ENCODE data around the gene ZNF500.

The ZNF500 gene

GRCh38 chr16:4780235-4780634, 13.3 kb upstream of the ZNF500 start:
- Histone ChIP-seq H3K4me1 (ENCODE audit: low read length) (no peaks in the 10 kb centered on the region), H4K20me1 (ENCODE audit: insufficient read depth, low read length) (no peaks in the 10 kb centered on the region), H3K27ac (ENCODE audit: low read length) (no peak overlapping the region), H3K4me3 (ENCODE audit: low read length) (no peak overlapping the region), H3K36me3 (replicated peaks; ENCODE audit: insufficient read depth, low read length) (no peaks in the 10 kb centered on the region), H2AFZ (ENCODE audit: low read length) (no peak overlapping the region), H3K9me3 (replicated peaks; ENCODE audit: insufficient read depth, low read length) (no peaks in the 10 kb centered on the region), H3K9me2 (replicated peaks; ENCODE audit: insufficient read depth, low read length) (no peaks in the 10 kb centered on the region), H3K9ac (ENCODE audit: low read length) (no peak overlapping the region), H3K4me2 (ENCODE audit: low read depth, low read length) (no peak overlapping the region), H3F3A (ENCODE audit: insufficient read depth, low read length) (no peaks in the 10 kb centered on the region), H3K27me3 (replicated peaks; ENCODE audit: insufficient read depth, low read length) (0 out of 2 replicates have a peak, but pooled peaks cover 1% of the 10 kb centered on the region), H3K79me2 (ENCODE audit: low read length) (no peaks in the 10 kb centered on the region)
- no peak for DNase-seq
- TF ChIP-seq EZH2phosphoT487 (IDR thresholded peaks at IDR 0.05; ENCODE audit: low read length) (no peak), EZH2 (optimal IDR thresholded peaks at IDR 0.05; ENCODE audit: low read depth, low read length) (no peak), CTCF (IDR thresholded peaks at IDR 0.05; ENCODE audit: low read length) (no peak)

DNA sequence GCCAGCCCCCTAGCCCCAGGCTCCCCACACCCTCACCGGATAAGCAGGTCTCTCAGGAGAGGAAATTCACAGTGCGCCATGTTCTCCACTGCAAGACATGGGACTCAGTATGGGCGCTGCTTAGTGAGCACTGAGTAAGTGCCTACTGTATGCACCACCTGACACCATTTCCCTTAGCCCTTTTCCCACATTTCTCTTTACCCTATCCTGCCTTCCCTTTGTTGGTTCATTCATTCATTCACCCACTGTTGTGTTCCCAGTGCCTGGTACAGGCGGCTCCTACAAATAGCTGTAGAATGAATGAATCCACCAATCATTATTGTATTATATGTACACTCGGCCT, 11.1 kb upstream of the ZNF500 start:
- Histone ChIP-seq H4K20me1 (ENCODE audit: insufficient read depth, low read length) (no peaks in the 10 kb centered on the region), H3K4me1 (ENCODE audit: low read length) (no peaks in the 10 kb centered on the region)
- TF ChIP-seq CTCF (IDR thresholded peaks at IDR 0.05; ENCODE audit: low read length) (no peak), EZH2 (optimal IDR thresholded peaks at IDR 0.05; ENCODE audit: low read depth, low read length) (no peak), EZH2phosphoT487 (IDR thresholded peaks at IDR 0.05; ENCODE audit: low read length) (no peak)

GRCh38 chr16:4777339-4778049, 10.5 kb upstream of the ZNF500 start:
- Histone ChIP-seq H2AFZ (ENCODE audit: low read length) (no peak overlapping the region), H3K36me3 (replicated peaks; ENCODE audit: insufficient read depth, low read length) (no peaks in the 10 kb centered on the region), H3K4me3 (ENCODE audit: low read length) (no peak overlapping the region), H3K9me2 (replicated peaks; ENCODE audit: insufficient read depth, low read length) (no peaks in the 10 kb centered on the region), H3K4me1 (ENCODE audit: low read length) (no peaks in the 10 kb centered on the region), H3K9ac (ENCODE audit: low read length) (no peak overlapping the region), H3K27me3 (replicated peaks; ENCODE audit: insufficient read depth, low read length) (0 out of 2 replicates have a peak, but pooled peaks cover 5% of the 10 kb centered on the region), H3K27ac (ENCODE audit: low read length) (no peak overlapping the region), H3K4me2 (ENCODE audit: low read depth, low read length) (no peak overlapping the region), H4K20me1 (ENCODE audit: insufficient read depth, low read length) (no peaks in the 10 kb centered on the region), H3K79me2 (ENCODE audit: low read length) (no peaks in the 10 kb centered on the region), H3F3A (ENCODE audit: insufficient read depth, low read length) (no peaks in the 10 kb centered on the region), H3K9me3 (replicated peaks; ENCODE audit: insufficient read depth, low read length) (no peaks in the 10 kb centered on the region)
- no peak for TF ChIP-seq EZH2 (optimal IDR thresholded peaks at IDR 0.05; ENCODE audit: low read depth, low read length)
- no peak for TF ChIP-seq EZH2phosphoT487 (IDR thresholded peaks at IDR 0.05; ENCODE audit: low read length)
- no peak for TF ChIP-seq CTCF (IDR thresholded peaks at IDR 0.05; ENCODE audit: low read length)
- no peak for DNase-seq

More for the DNA sequence above, 11.1 kb upstream of the ZNF500 start:
- no peak for DNase-seq
- H3K9me3 ChIP-seq (replicated peaks; ENCODE audit: insufficient read depth, low read length) = no peaks in the 10 kb centered on the region
- no peak overlapping the region for H3K9ac ChIP-seq (ENCODE audit: low read length)
- H3K79me2 ChIP-seq (ENCODE audit: low read length) = no peaks in the 10 kb centered on the region
- H3F3A ChIP-seq (ENCODE audit: insufficient read depth, low read length) = no peaks in the 10 kb centered on the region
- 0 out of 2 replicates have a peak, but pooled peaks cover 5% of the 10 kb centered on the region for H3K27me3 ChIP-seq (replicated peaks; ENCODE audit: insufficient read depth, low read length)
- H2AFZ ChIP-seq (ENCODE audit: low read length) = no peak overlapping the region
- no peak overlapping the region for H3K4me3 ChIP-seq (ENCODE audit: low read length)
- no peaks in the 10 kb centered on the region for H3K9me2 ChIP-seq (replicated peaks; ENCODE audit: insufficient read depth, low read length)
- no peaks in the 10 kb centered on the region for H3K36me3 ChIP-seq (replicated peaks; ENCODE audit: insufficient read depth, low read length)
- no peak overlapping the region for H3K4me2 ChIP-seq (ENCODE audit: low read depth, low read length)
- no peak overlapping the region for H3K27ac ChIP-seq (ENCODE audit: low read length)

Measured in MM.1S (cell line).